ENCODE measurements around the gene SLC26A6.

DNA sequence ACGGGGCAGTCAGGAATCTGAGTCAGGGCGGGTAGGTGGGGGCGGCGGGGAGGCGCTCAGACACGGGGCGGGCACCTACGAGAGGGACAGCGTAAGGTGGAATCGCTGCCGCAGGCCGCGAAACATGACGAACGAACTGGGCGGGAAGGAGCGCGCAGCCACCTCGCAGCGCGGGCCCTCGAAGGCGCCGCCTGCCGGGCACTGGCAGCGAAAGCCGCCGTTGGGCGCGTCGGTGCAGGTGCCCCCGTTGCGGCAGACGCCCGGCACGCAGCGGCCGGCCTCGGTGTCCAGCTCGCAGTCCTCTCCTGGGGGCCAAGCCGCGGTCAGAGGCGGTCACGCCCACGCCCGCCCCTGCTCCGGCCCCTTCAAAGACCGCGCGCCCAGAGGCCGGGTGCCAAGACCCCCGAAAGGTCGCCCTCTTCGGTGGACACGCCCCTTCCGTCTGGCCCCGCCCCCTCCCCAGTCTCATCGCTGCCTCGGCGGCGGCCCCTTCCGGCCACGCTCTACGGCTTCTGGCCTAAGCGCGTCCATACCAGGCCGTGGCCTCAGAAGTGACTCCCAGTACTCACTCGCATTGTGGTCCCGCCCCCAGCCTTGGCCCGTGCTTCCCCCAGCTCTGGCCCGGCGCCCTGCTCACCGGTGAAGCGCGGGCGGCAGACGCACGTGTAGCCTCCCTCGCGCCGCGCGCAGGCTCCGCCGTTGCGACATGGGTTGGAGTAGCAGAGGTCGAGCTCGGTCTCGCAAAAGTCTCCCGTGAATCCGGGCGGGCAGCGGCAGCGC lies 21.0 kb upstream of the SLC26A6 start:
- TF ChIP-seq, protein P1, sequence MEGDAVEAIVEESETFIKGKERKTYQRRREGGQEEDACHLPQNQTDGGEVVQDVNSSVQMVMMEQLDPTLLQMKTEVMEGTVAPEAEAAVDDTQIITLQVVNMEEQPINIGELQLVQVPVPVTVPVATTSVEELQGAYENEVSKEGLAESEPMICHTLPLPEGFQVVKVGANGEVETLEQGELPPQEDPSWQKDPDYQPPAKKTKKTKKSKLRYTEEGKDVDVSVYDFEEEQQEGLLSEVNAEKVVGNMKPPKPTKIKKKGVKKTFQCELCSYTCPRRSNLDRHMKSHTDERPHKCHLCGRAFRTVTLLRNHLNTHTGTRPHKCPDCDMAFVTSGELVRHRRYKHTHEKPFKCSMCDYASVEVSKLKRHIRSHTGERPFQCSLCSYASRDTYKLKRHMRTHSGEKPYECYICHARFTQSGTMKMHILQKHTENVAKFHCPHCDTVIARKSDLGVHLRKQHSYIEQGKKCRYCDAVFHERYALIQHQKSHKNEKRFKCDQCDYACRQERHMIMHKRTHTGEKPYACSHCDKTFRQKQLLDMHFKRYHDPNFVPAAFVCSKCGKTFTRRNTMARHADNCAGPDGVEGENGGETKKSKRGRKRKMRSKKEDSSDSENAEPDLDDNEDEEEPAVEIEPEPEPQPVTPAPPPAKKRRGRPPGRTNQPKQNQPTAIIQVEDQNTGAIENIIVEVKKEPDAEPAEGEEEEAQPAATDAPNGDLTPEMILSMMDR (IDR thresholded peaks at IDR 0.05): peak; percentile 82
- TF ChIP-seq, protein P2, sequence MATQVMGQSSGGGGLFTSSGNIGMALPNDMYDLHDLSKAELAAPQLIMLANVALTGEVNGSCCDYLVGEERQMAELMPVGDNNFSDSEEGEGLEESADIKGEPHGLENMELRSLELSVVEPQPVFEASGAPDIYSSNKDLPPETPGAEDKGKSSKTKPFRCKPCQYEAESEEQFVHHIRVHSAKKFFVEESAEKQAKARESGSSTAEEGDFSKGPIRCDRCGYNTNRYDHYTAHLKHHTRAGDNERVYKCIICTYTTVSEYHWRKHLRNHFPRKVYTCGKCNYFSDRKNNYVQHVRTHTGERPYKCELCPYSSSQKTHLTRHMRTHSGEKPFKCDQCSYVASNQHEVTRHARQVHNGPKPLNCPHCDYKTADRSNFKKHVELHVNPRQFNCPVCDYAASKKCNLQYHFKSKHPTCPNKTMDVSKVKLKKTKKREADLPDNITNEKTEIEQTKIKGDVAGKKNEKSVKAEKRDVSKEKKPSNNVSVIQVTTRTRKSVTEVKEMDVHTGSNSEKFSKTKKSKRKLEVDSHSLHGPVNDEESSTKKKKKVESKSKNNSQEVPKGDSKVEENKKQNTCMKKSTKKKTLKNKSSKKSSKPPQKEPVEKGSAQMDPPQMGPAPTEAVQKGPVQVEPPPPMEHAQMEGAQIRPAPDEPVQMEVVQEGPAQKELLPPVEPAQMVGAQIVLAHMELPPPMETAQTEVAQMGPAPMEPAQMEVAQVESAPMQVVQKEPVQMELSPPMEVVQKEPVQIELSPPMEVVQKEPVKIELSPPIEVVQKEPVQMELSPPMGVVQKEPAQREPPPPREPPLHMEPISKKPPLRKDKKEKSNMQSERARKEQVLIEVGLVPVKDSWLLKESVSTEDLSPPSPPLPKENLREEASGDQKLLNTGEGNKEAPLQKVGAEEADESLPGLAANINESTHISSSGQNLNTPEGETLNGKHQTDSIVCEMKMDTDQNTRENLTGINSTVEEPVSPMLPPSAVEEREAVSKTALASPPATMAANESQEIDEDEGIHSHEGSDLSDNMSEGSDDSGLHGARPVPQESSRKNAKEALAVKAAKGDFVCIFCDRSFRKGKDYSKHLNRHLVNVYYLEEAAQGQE (IDR thresholded peaks at IDR 0.05; ENCODE audit: insufficient read depth in 1 of 2, low read depth in 2 of 2, low read length in 1 of 2): no peak
